Esophagus muscularis mucosa (tissue), 3 donors: ENCODE data around the gene MRPL11.

Source experiments
- CTCF ChIP-seq, 3 experiments: fragments of 200-600 bp in 2 of 3; fragments of 450-650 bp in 1 of 3; sonication (generic) in 2 of 3; IDR thresholded peaks; one replicate each; pipeline ENCODE4 v1.5.1; 2017 to 2019; ENCODE audit warnings: antibody characterized with exemption in 3 of 3, mild to moderate bottlenecking in 2 of 3, moderate library complexity in 1 of 3
- POLR2A ChIP-seq: fragments of 450-650 bp; IDR thresholded peaks from one replicate; pipeline ENCODE4 v1.6.1; 2017; ENCODE audit warnings: antibody characterized with exemption, moderate library complexity, mild to moderate bottlenecking, low read depth
- POLR2AphosphoS5 ChIP-seq, 2 donors: sonication (generic); formaldehyde crosslinking; IDR thresholded peaks; one replicate each; pipeline ENCODE4 v1.6.1; 2017; ENCODE audit warnings: antibody characterized with exemption in 2 of 2

- TF ChIP-seq CTCF (IDR thresholded peaks at IDR 0.05): peak; percentile 47 to 68 (median 50)
- TF ChIP-seq POLR2AphosphoS5 (IDR thresholded peaks at IDR 0.05): peak; percentile 84 to 89
- no peak for TF ChIP-seq POLR2A
These were observed 20.3 kb downstream of the MRPL11 start for GRCh38 chr11:66418168-66418985.
